ENCODE results near the gene FAM120AOS.

DNA sequence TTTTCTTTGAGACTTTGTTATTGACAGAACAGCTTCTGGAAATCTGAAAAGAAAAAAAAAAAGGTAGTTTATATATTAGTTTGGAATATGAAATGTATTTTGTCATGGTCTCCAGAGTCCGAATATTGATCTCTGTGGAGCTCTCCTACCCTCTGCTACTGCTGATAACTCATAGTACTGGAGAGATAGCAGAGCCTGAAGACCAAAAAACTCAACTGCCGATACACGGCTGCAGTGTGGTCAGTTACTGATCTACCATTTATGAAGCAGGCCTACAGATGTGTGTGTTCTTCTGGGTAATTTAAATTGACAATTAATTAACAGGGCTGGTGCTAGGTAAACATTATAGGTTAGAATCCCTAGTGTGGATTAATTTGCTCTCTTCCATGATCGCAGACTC, 5.7 kb downstream of the FAM120AOS start:
- TF ChIP-seq, protein P1, sequence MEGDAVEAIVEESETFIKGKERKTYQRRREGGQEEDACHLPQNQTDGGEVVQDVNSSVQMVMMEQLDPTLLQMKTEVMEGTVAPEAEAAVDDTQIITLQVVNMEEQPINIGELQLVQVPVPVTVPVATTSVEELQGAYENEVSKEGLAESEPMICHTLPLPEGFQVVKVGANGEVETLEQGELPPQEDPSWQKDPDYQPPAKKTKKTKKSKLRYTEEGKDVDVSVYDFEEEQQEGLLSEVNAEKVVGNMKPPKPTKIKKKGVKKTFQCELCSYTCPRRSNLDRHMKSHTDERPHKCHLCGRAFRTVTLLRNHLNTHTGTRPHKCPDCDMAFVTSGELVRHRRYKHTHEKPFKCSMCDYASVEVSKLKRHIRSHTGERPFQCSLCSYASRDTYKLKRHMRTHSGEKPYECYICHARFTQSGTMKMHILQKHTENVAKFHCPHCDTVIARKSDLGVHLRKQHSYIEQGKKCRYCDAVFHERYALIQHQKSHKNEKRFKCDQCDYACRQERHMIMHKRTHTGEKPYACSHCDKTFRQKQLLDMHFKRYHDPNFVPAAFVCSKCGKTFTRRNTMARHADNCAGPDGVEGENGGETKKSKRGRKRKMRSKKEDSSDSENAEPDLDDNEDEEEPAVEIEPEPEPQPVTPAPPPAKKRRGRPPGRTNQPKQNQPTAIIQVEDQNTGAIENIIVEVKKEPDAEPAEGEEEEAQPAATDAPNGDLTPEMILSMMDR (IDR thresholded peaks at IDR 0.05) = no peak
- TF ChIP-seq POLR2AphosphoS5 (IDR thresholded peaks at IDR 0.05) = no peak
- no peak for TF ChIP-seq EP300 (IDR thresholded peaks at IDR 0.05)
